Thyroid gland (tissue), 4 donors: ENCODE measurements around the gene FAR1.
"Not testable (repeated sequence)": the region's sequence is repeated elsewhere in the genome, so short reads cannot be mapped to it uniquely, and the experiment has no call there.

ENCODE experiments used
- POLR2A ChIP-seq, 2 donors: fragments of 450-650 bp; IDR thresholded peaks; one replicate each; pipeline ENCODE4 v1.6.1; 2017; ENCODE audit warnings: antibody characterized with exemption in 2 of 2, mild to moderate bottlenecking in 2 of 2, moderate library complexity in 1 of 2
- TF ChIP-seq, protein P1 (sequence below), 6 experiments: fragments of 200-600 bp in 3 of 6; fragments of 450-650 bp in 3 of 6; sonication (generic) in 3 of 6; IDR thresholded peaks; one replicate each; pipeline ENCODE4 v1.5.1; 2016 to 2019; ENCODE audit warnings: antibody characterized with exemption in 6 of 6, mild to moderate bottlenecking in 2 of 6, inconsistent platforms in 1 of 6, moderate library complexity in 1 of 6

DNA sequence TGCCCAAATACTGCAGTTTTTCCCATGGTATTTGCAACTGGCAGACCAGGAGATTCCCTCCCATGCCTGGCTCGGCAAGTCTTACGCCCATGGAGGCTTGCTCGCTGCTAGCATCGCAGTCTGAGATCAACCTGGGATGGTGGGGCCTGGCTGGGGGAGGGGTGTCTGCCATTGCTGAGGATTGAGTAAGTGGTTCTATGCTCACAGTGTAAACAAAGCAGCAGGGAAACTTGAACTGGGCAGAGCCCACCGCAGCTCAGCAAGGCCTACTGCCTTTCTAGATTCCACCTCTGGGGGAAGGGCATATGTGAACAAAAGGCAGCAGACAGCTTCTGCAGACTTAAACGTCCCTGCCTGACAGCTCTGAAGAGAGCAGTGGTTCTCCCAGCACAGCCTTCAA is 17.0 kb upstream of the FAR1 start:
- not testable (repeated sequence) for TF ChIP-seq POLR2A (IDR thresholded peaks at IDR 0.05)
- TF ChIP-seq, protein P1, sequence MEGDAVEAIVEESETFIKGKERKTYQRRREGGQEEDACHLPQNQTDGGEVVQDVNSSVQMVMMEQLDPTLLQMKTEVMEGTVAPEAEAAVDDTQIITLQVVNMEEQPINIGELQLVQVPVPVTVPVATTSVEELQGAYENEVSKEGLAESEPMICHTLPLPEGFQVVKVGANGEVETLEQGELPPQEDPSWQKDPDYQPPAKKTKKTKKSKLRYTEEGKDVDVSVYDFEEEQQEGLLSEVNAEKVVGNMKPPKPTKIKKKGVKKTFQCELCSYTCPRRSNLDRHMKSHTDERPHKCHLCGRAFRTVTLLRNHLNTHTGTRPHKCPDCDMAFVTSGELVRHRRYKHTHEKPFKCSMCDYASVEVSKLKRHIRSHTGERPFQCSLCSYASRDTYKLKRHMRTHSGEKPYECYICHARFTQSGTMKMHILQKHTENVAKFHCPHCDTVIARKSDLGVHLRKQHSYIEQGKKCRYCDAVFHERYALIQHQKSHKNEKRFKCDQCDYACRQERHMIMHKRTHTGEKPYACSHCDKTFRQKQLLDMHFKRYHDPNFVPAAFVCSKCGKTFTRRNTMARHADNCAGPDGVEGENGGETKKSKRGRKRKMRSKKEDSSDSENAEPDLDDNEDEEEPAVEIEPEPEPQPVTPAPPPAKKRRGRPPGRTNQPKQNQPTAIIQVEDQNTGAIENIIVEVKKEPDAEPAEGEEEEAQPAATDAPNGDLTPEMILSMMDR (IDR thresholded peaks at IDR 0.05), result not testable (repeated sequence)
